OCI-LY3 (cell line): ENCODE measurements around the gene OPN4.

Experiments used
- H2AFZ ChIP-seq: fragments of 200-600, 300-600 bp; shearing (Covaris generic); 2 replicates; pipeline ENCODE4 v1.6.0; 2014; ENCODE audit warnings: antibody characterized with exemption, low read depth, low read length
- H3K27ac ChIP-seq: fragments of 200-600, 300-600 bp; sonication (generic); 2 replicates; pipeline ENCODE4 v1.5.1; 2014; ENCODE audit warnings: mild to moderate bottlenecking, low read length, moderate library complexity, mixed read lengths
- H3K27me3 ChIP-seq: fragments of 200-600, 300-600 bp; sonication (generic); 2 replicates; pipeline ENCODE4 v1.6.1; 2014; ENCODE audit warnings: low read depth, low read length, mixed read lengths
- H3K36me3 ChIP-seq: fragments of 200-600, 300-600 bp; sonication (generic); replicated peaks from 2 replicates; pipeline ENCODE3; 2014; ENCODE audit warnings: low read depth, low read length, mixed read lengths
- H3K4me1 ChIP-seq: fragments of 300-600, 200-600 bp; sonication (generic); 2 replicates; pipeline ENCODE4 v1.6.1; 2014; ENCODE audit warnings: low read length, mixed read lengths
- H3K4me2 ChIP-seq: fragments of 200-600, 300-600 bp; sonication (generic); 2 replicates; pipeline ENCODE4 v1.6.1; 2014; ENCODE audit warnings: low read length, mixed read lengths
- H3K4me3 ChIP-seq: fragments of 300-600, 200-600 bp; sonication (generic); 2 replicates; pipeline ENCODE4 v1.5.1; 2014; ENCODE audit warnings: antibody characterized with exemption, mild to moderate bottlenecking, low read length, moderate library complexity
- H3K79me2 ChIP-seq: fragments of 300-600, 200-600 bp; shearing (Covaris generic); 2 replicates; pipeline ENCODE4 v1.6.1; 2014; ENCODE audit warnings: mild to moderate bottlenecking, low read length, mixed read lengths
- H3K9ac ChIP-seq: fragments of 300-600, 200-600 bp; shearing (Covaris generic); 2 replicates; pipeline ENCODE4 v1.6.0; 2014; ENCODE audit warnings: mild to moderate bottlenecking, low read length, moderate library complexity
- H3K9me3 ChIP-seq: fragments of 200-600, 300-600 bp; shearing (Covaris generic); 2 replicates; pipeline ENCODE4 v1.6.1; 2014; ENCODE audit warnings: low read length, mixed read lengths; ENCODE audit not compliant: insufficient read depth
- H4K20me1 ChIP-seq: fragments of 200-600, 300-600 bp; sonication (generic); 2 replicates; pipeline ENCODE4 v1.6.1; 2016; ENCODE audit warnings: low read length, mixed read lengths; ENCODE audit not compliant: insufficient read depth
- EZH2phosphoT487 ChIP-seq: fragments of 200-600 bp; shearing (Covaris generic); IDR thresholded peaks from 2 replicates; pipeline ENCODE4 v1.6.1; 2018; ENCODE audit warnings: antibody characterized with exemption, mixed run types, low read depth
- TF ChIP-seq, protein P1 (sequence below): fragments of 200-600, 300-600 bp; sonication (generic); IDR thresholded peaks from 2 replicates; pipeline ENCODE4 v1.5.1; 2014; ENCODE audit warnings: antibody characterized with exemption, low read length, low read depth

OPN4 gene

GRCh38 chr10:86699991-86700840 is 45.9 kb downstream of the OPN4 start:
- Histone ChIP-seq H4K20me1 (no peaks in the 10 kb centered on the region), H3K79me2 (no peaks in the 10 kb centered on the region), H3K27me3 (no peaks in the 10 kb centered on the region)

DNA sequence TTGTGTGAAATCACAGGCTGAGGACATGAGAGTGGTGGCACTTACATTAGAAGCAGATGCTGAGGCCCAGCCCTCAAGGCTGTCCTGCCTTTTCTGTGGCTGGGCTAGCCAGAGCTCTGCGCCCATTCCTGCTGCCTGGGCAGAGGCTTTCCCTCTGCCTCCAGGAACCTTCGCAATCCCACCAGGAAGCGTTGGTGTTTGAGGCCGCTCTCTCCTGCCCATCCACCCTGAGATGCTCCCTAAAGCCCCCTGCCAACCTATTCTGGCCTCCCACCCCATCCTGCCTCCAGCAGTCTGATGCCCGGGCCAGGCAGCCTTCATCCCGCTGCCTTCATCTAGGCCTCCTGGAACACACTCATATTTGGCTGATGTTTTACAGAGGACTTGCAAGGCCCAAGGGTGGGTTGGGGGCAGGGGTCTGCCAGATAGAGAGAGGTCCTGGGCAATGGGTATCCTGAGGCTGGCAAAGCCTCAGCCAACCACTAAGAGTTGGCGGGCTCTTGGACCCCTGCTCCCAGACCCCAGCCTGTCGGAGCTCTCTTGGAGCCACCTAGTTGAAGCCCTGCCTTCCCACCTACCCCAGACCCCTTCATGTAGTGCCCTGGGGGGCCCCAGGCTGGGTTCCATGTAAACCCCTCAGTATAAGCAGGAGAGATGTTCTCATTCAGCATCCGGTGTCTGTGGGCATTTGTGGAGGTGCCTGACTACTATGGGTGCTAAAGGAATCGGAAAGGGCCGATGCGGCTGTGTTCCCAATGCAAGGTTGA is 46.7 kb downstream of the OPN4 start:
- Histone ChIP-seq H3K27me3 (no peaks in the 10 kb centered on the region), H3K9me3 (no peaks in the 10 kb centered on the region), H3K9ac (no peak overlapping the region), H4K20me1 (no peaks in the 10 kb centered on the region), H3K79me2 (no peaks in the 10 kb centered on the region), H3K4me1 (no peaks in the 10 kb centered on the region), H3K27ac (no peak overlapping the region), H3K4me2 (no peak overlapping the region), H3K4me3 (no peak overlapping the region), H3K36me3 (no peaks in the 10 kb centered on the region), H2AFZ (no peak overlapping the region)
- no peak for TF ChIP-seq EZH2phosphoT487
- TF ChIP-seq, protein P1, sequence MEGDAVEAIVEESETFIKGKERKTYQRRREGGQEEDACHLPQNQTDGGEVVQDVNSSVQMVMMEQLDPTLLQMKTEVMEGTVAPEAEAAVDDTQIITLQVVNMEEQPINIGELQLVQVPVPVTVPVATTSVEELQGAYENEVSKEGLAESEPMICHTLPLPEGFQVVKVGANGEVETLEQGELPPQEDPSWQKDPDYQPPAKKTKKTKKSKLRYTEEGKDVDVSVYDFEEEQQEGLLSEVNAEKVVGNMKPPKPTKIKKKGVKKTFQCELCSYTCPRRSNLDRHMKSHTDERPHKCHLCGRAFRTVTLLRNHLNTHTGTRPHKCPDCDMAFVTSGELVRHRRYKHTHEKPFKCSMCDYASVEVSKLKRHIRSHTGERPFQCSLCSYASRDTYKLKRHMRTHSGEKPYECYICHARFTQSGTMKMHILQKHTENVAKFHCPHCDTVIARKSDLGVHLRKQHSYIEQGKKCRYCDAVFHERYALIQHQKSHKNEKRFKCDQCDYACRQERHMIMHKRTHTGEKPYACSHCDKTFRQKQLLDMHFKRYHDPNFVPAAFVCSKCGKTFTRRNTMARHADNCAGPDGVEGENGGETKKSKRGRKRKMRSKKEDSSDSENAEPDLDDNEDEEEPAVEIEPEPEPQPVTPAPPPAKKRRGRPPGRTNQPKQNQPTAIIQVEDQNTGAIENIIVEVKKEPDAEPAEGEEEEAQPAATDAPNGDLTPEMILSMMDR: no peak

More at GRCh38 chr10:86699991-86700840, 45.9 kb downstream of the OPN4 start:
- Histone ChIP-seq H3K9ac (no peak overlapping the region), H2AFZ (no peak overlapping the region), H3K27ac (no peak overlapping the region), H3K4me2 (no peak overlapping the region), H3K4me3 (no peak overlapping the region), H3K36me3 (no peaks in the 10 kb centered on the region), H3K9me3 (no peaks in the 10 kb centered on the region), H3K4me1 (no peaks in the 10 kb centered on the region)
- TF ChIP-seq EZH2phosphoT487: no peak
- TF ChIP-seq, protein P1: no peak

GRCh38 chr10:86703176-86703575 is 48.8 kb downstream of the OPN4 start:
- H4K20me1 ChIP-seq: no peaks in the 10 kb centered on the region
- H3K27ac ChIP-seq: no peak overlapping the region
- no peak overlapping the region for H3K4me2 ChIP-seq
- no peak overlapping the region for H3K9ac ChIP-seq
- H3K79me2 ChIP-seq: no peaks in the 10 kb centered on the region
- no peaks in the 10 kb centered on the region for H3K4me1 ChIP-seq
- TF ChIP-seq, protein P1: no peak
- TF ChIP-seq EZH2phosphoT487: no peak
- no peak overlapping the region for H2AFZ ChIP-seq
- H3K27me3 ChIP-seq: no peaks in the 10 kb centered on the region
- H3K9me3 ChIP-seq: no peaks in the 10 kb centered on the region
- H3K4me3 ChIP-seq: no peak overlapping the region
- H3K36me3 ChIP-seq: no peaks in the 10 kb centered on the region

DNA sequence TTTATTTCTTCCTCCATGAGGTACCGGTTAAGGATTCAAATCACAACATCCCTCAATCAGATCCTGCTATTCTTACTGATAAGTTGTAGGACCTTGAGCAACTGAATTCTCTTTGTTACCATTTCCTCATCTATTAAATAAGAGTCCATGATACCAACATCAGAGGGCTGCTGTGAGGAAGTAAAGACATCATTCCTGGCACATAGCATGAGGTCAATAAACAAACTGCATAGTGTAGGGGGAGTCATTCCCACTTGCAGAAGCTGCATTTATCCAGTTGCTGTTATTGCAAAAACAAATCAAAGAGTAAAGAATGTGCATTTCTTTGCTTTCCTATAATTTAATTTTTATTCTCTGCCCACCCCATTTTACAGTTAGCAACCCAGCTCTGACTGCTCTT is 50.8 kb downstream of the OPN4 start:
- Histone ChIP-seq H3K4me1 (no peaks in the 10 kb centered on the region), H3K36me3 (no peaks in the 10 kb centered on the region), H2AFZ (no peak overlapping the region), H3K27me3 (no peaks in the 10 kb centered on the region), H3K9me3 (no peaks in the 10 kb centered on the region), H3K4me2 (no peak overlapping the region), H4K20me1 (no peaks in the 10 kb centered on the region), H3K79me2 (no peaks in the 10 kb centered on the region), H3K4me3 (no peak overlapping the region), H3K27ac (no peak overlapping the region), H3K9ac (no peak overlapping the region)
- TF ChIP-seq, protein P1: no peak
- no peak for TF ChIP-seq EZH2phosphoT487
